SK-N-SH treated with all-trans-retinoic acid at 6 μM for 48 hours (cell line): ENCODE measurements around the gene INSYN1.

Experiments
- OSR1 ChIP-seq: fragments of 250-450 bp; sonication (Bioruptor Pico); IDR thresholded peaks from 2 replicates; pipeline ENCODE4 v1.8.0; 2022; ENCODE audit warnings: moderate library complexity, mild to moderate bottlenecking, inconsistent platforms
- RARB ChIP-seq: fragments of 250-450 bp; sonication (Bioruptor Pico); IDR thresholded peaks from 2 replicates; pipeline ENCODE4 v1.8.0; 2021; ENCODE audit warnings: mild to moderate bottlenecking, moderate library complexity
- SNAI2 ChIP-seq: fragments of 250-450 bp; sonication (Bioruptor Pico); IDR thresholded peaks from 2 replicates; pipeline ENCODE4 v1.5.0; 2020; ENCODE audit warnings: mild to moderate bottlenecking, moderate library complexity
- TOX ChIP-seq: fragments of 250-450 bp; sonication (Bioruptor Pico); IDR thresholded peaks from 2 replicates; pipeline ENCODE4 v1.8.0; 2021; ENCODE audit warnings: mild to moderate bottlenecking, moderate library complexity, borderline replicate concordance
- ZFP3 ChIP-seq: fragments of 250-450 bp; sonication (Bioruptor Pico); IDR thresholded peaks from 2 replicates; pipeline ENCODE4 v1.5.0; 2020; ENCODE audit warnings: mild to moderate bottlenecking, moderate library complexity
- ZFP30 ChIP-seq: fragments of 450-650 bp; formaldehyde crosslinking; IDR thresholded peaks from 2 replicates; pipeline ENCODE4 v1.5.0; 2022; ENCODE audit warnings: mild to moderate bottlenecking, moderate library complexity
- ZNF70 ChIP-seq: fragments of 450-650 bp; formaldehyde crosslinking; IDR thresholded peaks from 2 replicates; pipeline ENCODE4 v1.5.0; 2020; ENCODE audit warnings: mild to moderate bottlenecking, moderate library complexity
- TF ChIP-seq, protein P1 (sequence below): fragments of 250-450 bp; sonication (Bioruptor Pico); IDR thresholded peaks from 2 replicates; pipeline ENCODE4 v1.8.0; 2020; ENCODE audit warnings: mild to moderate bottlenecking, moderate library complexity, borderline replicate concordance

DNA sequence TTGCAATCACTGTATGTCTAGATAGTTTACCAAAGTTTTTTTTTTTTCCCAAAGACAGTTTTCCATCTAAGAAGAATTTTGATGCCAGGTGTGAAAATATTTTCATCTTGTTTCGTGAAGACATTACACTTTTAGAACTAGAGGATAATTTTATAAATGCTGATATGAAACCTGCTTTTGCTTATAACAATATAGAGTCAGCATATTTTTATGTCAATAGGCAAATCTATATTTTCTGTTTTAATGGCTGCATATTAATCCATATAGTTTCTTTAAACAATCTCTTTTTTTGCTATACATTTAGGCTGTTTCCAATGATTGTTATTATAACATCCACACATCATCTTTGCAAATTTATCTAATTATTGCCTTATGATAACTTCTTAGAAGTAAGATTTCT, 12.6 kb upstream of the INSYN1 start:
- TF ChIP-seq ZFP3 (CRISPR knock-in tag) = no peak
- TF ChIP-seq RARB (CRISPR knock-in tag) = no peak
- TF ChIP-seq ZFP30 = no peak
- TF ChIP-seq ZNF70 (CRISPR knock-in tag) = no peak
- TF ChIP-seq, protein P1, sequence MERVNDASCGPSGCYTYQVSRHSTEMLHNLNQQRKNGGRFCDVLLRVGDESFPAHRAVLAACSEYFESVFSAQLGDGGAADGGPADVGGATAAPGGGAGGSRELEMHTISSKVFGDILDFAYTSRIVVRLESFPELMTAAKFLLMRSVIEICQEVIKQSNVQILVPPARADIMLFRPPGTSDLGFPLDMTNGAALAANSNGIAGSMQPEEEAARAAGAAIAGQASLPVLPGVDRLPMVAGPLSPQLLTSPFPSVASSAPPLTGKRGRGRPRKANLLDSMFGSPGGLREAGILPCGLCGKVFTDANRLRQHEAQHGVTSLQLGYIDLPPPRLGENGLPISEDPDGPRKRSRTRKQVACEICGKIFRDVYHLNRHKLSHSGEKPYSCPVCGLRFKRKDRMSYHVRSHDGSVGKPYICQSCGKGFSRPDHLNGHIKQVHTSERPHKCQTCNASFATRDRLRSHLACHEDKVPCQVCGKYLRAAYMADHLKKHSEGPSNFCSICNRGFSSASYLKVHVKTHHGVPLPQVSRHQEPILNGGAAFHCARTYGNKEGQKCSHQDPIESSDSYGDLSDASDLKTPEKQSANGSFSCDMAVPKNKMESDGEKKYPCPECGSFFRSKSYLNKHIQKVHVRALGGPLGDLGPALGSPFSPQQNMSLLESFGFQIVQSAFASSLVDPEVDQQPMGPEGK (CRISPR knock-in tag) = no peak
- TF ChIP-seq OSR1 (CRISPR knock-in tag) = no peak
- TF ChIP-seq SNAI2 (CRISPR knock-in tag) = no peak
- TF ChIP-seq TOX (CRISPR knock-in tag) = no peak
